Measurements from ENCODE around the gene OSBPL3. TPM values are rescaled to one million over a fixed set of nuclear protein-coding genes. Genes with fewer than 3 reads are reported as not detected.

The OSBPL3 gene
- total and polyA plus RNA-seq, 2 donors (not counting 3 experiments of a cell fraction or from before 2014, with no cell fraction given), result 7.5 to 27.1 TPM

DNA sequence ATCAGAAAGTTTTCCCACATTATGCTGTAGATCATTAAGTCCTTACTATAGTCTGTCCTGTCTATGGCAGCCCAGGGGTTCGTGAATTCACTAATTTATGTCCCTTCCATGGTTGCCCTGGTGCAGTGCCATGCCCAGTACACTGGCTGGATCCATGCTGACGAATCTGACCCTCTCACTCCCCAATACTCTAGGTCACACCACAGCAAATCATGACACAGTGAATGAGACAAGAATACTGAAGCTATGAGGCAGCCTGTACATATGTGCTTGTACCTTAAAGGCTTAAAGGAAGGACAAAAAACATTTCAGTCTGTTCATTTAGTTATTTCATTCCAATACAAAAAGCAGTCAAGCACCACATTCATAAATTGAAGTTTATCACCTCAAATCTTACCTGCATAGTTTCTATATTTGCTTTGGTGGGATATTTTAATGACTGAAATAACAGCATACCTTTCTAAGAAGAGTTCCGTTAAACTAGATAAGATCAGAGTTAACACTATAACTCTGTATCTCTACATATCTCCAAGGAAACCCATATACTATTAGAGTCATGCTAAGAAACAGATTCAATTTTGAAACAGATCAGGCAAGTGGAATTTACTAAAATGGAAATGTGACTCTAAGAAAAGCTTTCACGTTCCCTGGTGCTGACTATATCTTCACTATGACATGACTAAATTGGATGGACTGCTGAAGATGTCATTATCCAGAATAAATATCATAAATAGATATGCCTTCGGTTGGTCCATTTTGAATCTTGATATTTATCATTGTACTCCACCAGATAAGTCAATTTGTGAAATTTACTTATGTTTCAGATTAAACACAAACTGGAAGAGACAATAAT lies 36.7 kb downstream of the OSBPL3 start:
- intact Hi-C loops (cut with micrococcal nuclease), result no loop called here
- POLR2A ChIA-PET, result no interaction called here
- H3K9ac ChIP-seq (replicated peaks; ENCODE audit: extremely low read depth, insufficient read depth, low read length), result no peak overlapping the region
- DNase-seq (ENCODE audit: low read depth, low spot score), result no peak
- TF ChIP-seq GATA2 (IDR thresholded peaks at IDR 0.05; ENCODE audit: insufficient read depth, insufficient read length, low read depth, low read length), result no peak
- TF ChIP-seq, protein P1, sequence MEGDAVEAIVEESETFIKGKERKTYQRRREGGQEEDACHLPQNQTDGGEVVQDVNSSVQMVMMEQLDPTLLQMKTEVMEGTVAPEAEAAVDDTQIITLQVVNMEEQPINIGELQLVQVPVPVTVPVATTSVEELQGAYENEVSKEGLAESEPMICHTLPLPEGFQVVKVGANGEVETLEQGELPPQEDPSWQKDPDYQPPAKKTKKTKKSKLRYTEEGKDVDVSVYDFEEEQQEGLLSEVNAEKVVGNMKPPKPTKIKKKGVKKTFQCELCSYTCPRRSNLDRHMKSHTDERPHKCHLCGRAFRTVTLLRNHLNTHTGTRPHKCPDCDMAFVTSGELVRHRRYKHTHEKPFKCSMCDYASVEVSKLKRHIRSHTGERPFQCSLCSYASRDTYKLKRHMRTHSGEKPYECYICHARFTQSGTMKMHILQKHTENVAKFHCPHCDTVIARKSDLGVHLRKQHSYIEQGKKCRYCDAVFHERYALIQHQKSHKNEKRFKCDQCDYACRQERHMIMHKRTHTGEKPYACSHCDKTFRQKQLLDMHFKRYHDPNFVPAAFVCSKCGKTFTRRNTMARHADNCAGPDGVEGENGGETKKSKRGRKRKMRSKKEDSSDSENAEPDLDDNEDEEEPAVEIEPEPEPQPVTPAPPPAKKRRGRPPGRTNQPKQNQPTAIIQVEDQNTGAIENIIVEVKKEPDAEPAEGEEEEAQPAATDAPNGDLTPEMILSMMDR (IDR thresholded peaks at IDR 0.05; ENCODE audit: extremely low read depth in 1 of 2, insufficient read depth in 1 of 2, low read depth in 1 of 2, low read length in 2 of 2), result no peak
- TF ChIP-seq MAX (IDR thresholded peaks at IDR 0.05; ENCODE audit: insufficient read depth, insufficient read length), result no peak
- no peak for TF ChIP-seq MYC (IDR thresholded peaks at IDR 0.05; ENCODE audit: low read depth, low read length)
- TF ChIP-seq EZH2 (IDR thresholded peaks at IDR 0.05; ENCODE audit: borderline replicate concordance, low read depth, low read length, severe bottlenecking), result no peak
- TF ChIP-seq JUN (IDR thresholded peaks at IDR 0.05; ENCODE audit: borderline replicate concordance, insufficient read depth, insufficient read length, low read depth), result no peak
- BruUV-seq (replicated peaks), result no TSS peak
- peaks cover 77% of the 10 kb centered on the region for H3K79me2 ChIP-seq (ENCODE audit: control insufficient read depth, insufficient read depth, low read length)
- peaks cover 2% of the 10 kb centered on the region for H4K20me1 ChIP-seq (replicated peaks; ENCODE audit: control insufficient read depth, extremely low read depth, insufficient read depth, low read length)
- no peaks in the 10 kb centered on the region for H3K36me3 ChIP-seq (ENCODE audit: control insufficient read depth in 2 of 2, extremely low read depth in 1 of 2, insufficient read depth in 2 of 2, low read length in 2 of 2)
- FAIRE-seq, result no peak
- H2AFZ ChIP-seq (ENCODE audit: low read depth, low read length), result no peak overlapping the region
- no peaks in the 10 kb centered on the region for H3K9me1 ChIP-seq (replicated peaks; ENCODE audit: control insufficient read depth, extremely low read depth, insufficient read depth, low read length)
- CTCF ChIA-PET, result no interaction called here
- H3K9me3 ChIP-seq (replicated peaks; ENCODE audit: control insufficient read depth, insufficient read depth, low read length), result no peaks in the 10 kb centered on the region
- H3K4me1 ChIP-seq (ENCODE audit: control insufficient read depth, extremely low read depth, insufficient read depth, low read length), result no peaks in the 10 kb centered on the region
- no peak overlapping the region for H3K4me2 ChIP-seq (ENCODE audit: insufficient read depth, low read length)
- dilution Hi-C loops (cut with MboI; ENCODE audit: extremely low pct_ligation_motif_present, low sequenced_read_pairs), result no loop called here
- no peaks in the 10 kb centered on the region for H3K27me3 ChIP-seq (ENCODE audit: control insufficient read depth in 2 of 2, insufficient read depth in 2 of 2, low read length in 2 of 2)
- no peak overlapping the region for H3K4me3 ChIP-seq (replicated peaks in 1 of 3; ENCODE audit: insufficient read depth in 1 of 3, low read depth in 1 of 3, low read length in 3 of 3)
- no peak overlapping the region for H3K27ac ChIP-seq (ENCODE audit: insufficient read depth, low read depth, low read length)

Data from endothelial cell of umbilical vein (primary cell).